Measurements from ENCODE around the gene ATXN10.

ATXN10 gene

GRCh38 chr22:45683680-45684079 is 12.0 kb downstream of the ATXN10 start:
- peaks cover 26% of the 10 kb centered on the region for H3K36me3 ChIP-seq (ENCODE audit: control insufficient read depth, low read length)
- H3K27me3 ChIP-seq (ENCODE audit: control insufficient read depth, low read length): no peaks in the 10 kb centered on the region
- H4K20me1 ChIP-seq (ENCODE audit: control insufficient read depth, insufficient read depth, low read depth, low read length): peaks cover 17% of the 10 kb centered on the region
- no peak for TF ChIP-seq EZH2phosphoT487 (IDR thresholded peaks at IDR 0.05; ENCODE audit: borderline replicate concordance, low read length)
- TF ChIP-seq, protein P1, sequence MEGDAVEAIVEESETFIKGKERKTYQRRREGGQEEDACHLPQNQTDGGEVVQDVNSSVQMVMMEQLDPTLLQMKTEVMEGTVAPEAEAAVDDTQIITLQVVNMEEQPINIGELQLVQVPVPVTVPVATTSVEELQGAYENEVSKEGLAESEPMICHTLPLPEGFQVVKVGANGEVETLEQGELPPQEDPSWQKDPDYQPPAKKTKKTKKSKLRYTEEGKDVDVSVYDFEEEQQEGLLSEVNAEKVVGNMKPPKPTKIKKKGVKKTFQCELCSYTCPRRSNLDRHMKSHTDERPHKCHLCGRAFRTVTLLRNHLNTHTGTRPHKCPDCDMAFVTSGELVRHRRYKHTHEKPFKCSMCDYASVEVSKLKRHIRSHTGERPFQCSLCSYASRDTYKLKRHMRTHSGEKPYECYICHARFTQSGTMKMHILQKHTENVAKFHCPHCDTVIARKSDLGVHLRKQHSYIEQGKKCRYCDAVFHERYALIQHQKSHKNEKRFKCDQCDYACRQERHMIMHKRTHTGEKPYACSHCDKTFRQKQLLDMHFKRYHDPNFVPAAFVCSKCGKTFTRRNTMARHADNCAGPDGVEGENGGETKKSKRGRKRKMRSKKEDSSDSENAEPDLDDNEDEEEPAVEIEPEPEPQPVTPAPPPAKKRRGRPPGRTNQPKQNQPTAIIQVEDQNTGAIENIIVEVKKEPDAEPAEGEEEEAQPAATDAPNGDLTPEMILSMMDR (IDR thresholded peaks at IDR 0.05; ENCODE audit: low read depth, low read length, poor library complexity, severe bottlenecking): no peak
- H3F3A ChIP-seq (ENCODE audit: control insufficient read depth, insufficient read depth): peaks cover 35% of the 10 kb centered on the region
- peaks cover 100% of the 10 kb centered on the region for H3K79me2 ChIP-seq (ENCODE audit: control insufficient read depth, low read length)
- no peaks in the 10 kb centered on the region for H3K9me3 ChIP-seq (ENCODE audit: control insufficient read depth, insufficient read depth, low read length)
- peaks cover 79% of the 10 kb centered on the region for H3K4me1 ChIP-seq (ENCODE audit: control insufficient read depth, low read length)
- H3K4me2 ChIP-seq (ENCODE audit: low read length): peak overlapping the region; percentile 93
- H3K27ac ChIP-seq (ENCODE audit: low read depth, low read length): peak overlapping the region; percentile 92
- H3K9me2 ChIP-seq (replicated peaks; ENCODE audit: control insufficient read depth, low read length): no peaks in the 10 kb centered on the region
- H3K4me3 ChIP-seq (ENCODE audit: low read length): peak overlapping the region; percentile 67

DNA sequence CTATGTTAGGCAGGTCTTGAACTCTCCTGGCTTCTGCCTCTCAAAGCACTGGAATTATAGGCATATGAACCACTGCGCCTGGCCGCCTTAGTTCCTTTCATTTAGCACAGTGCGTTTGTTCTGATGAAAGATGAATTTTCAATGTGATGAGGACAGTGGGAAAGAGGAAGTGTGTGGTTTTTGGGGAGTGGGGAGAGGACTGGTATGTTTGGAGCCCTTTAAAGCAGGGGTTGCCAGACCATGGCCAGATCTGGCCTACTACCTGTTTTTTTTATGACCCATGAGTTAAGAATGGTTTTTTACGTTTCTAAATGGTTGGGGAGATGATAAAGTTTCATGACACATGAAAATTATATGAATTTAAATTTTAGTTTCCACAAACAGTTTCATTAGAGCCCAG is 12.5 kb downstream of the ATXN10 start:
- Histone ChIP-seq H3K27ac (ENCODE audit: low read depth, low read length) (peak overlapping the region; percentile 92), H3K9me2 (replicated peaks; ENCODE audit: control insufficient read depth, low read length) (no peaks in the 10 kb centered on the region), H3K4me3 (ENCODE audit: low read length) (peak overlapping the region; percentile 67), H3K79me2 (ENCODE audit: control insufficient read depth, low read length) (peaks cover 100% of the 10 kb centered on the region), H3K4me2 (ENCODE audit: low read length) (peak overlapping the region; percentile 93), H3K9me3 (ENCODE audit: control insufficient read depth, insufficient read depth, low read length) (no peaks in the 10 kb centered on the region), H3K4me1 (ENCODE audit: control insufficient read depth, low read length) (peaks cover 74% of the 10 kb centered on the region), H3K36me3 (ENCODE audit: control insufficient read depth, low read length) (peaks cover 29% of the 10 kb centered on the region), H3F3A (ENCODE audit: control insufficient read depth, insufficient read depth) (peaks cover 31% of the 10 kb centered on the region), H3K27me3 (ENCODE audit: control insufficient read depth, low read length) (no peaks in the 10 kb centered on the region), H4K20me1 (ENCODE audit: control insufficient read depth, insufficient read depth, low read depth, low read length) (peaks cover 16% of the 10 kb centered on the region)
- TF ChIP-seq, protein P1 (IDR thresholded peaks at IDR 0.05; ENCODE audit: low read depth, low read length, poor library complexity, severe bottlenecking): no peak
- no peak for TF ChIP-seq EZH2phosphoT487 (IDR thresholded peaks at IDR 0.05; ENCODE audit: borderline replicate concordance, low read length)

GRCh38 chr22:45684752-45685574 is 13.3 kb downstream of the ATXN10 start:
- Histone ChIP-seq H3K36me3 (ENCODE audit: control insufficient read depth, low read length) (peaks cover 29% of the 10 kb centered on the region), H3K27me3 (ENCODE audit: control insufficient read depth, low read length) (no peaks in the 10 kb centered on the region), H4K20me1 (ENCODE audit: control insufficient read depth, insufficient read depth, low read depth, low read length) (peaks cover 8% of the 10 kb centered on the region), H3K4me3 (ENCODE audit: low read length) (peak overlapping the region; percentile 67), H3K9me3 (ENCODE audit: control insufficient read depth, insufficient read depth, low read length) (no peaks in the 10 kb centered on the region), H3K4me2 (ENCODE audit: low read length) (peak overlapping the region; percentile 93), H3K27ac (ENCODE audit: low read depth, low read length) (peak overlapping the region; percentile 92), H3K79me2 (ENCODE audit: control insufficient read depth, low read length) (peaks cover 100% of the 10 kb centered on the region), H3K4me1 (ENCODE audit: control insufficient read depth, low read length) (peaks cover 66% of the 10 kb centered on the region), H3K9me2 (replicated peaks; ENCODE audit: control insufficient read depth, low read length) (no peaks in the 10 kb centered on the region), H3F3A (ENCODE audit: control insufficient read depth, insufficient read depth) (peaks cover 26% of the 10 kb centered on the region)
- TF ChIP-seq EZH2phosphoT487 (IDR thresholded peaks at IDR 0.05; ENCODE audit: borderline replicate concordance, low read length): no peak
- TF ChIP-seq, protein P1 (IDR thresholded peaks at IDR 0.05; ENCODE audit: low read depth, low read length, poor library complexity, severe bottlenecking): no peak

Measured in DOHH2 (cell line).